Measurements from ENCODE around the gene ZNF398. TPM values are rescaled to one million over a fixed set of nuclear protein-coding genes. Genes with fewer than 3 reads are reported as not detected.

Gene ZNF398
- total and polyA plus RNA-seq, 10 of the 15 experiments (the other 5 are each of a cell fraction or from before 2014, with no cell fraction given), result 2.3 to 15.3 (median 10.0) TPM

DNA sequence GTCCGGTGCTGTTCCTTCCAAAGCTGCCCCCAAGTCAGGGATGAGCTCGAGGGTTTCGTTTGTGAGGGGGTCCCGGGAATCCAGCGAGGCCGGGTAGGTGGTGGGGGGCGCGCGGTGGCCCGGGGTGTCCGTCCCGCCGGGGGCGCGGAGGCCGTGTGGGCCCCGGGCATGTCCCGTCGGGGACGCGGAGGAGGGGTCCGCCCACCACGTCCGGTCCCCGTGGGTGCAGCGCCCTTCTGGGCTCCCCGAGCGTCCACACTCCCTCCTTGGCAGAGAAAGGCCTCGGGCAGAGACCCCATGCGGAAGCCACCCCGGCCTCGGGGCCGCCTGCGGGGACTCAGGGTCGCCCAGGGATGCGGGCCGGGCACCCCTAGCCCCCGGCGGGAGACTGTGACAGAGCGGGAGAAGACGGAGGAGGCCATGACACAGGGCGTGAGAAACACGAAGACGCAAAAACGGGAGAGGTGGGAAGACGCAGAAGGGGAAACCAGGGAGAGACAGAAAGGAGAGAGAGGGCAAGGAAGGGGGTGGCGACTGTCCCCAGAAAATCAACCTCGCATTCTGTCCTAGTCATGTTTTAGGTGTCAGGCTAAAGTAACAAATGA lies 20.5 kb upstream of the ZNF398 start:
- BruUV-seq (replicated peaks), result TSS peak; percentile 70
- Histone ChIP-seq H3K4me1 (ENCODE audit: control insufficient read depth, insufficient read depth, low read length) (no peaks in the 10 kb centered on the region), H3K4me2 (ENCODE audit: control insufficient read depth, insufficient read depth) (peak overlapping the region; percentile 71), H3K79me2 (ENCODE audit: control insufficient read depth, insufficient read depth, low read length) (peaks cover 34% of the 10 kb centered on the region), H2AFZ (ENCODE audit: control insufficient read depth, low read depth, low read length) (peak overlapping the region; percentile 94), H3K4me3 (peak overlapping the region; percentile 92), H3K27ac (ENCODE audit: control insufficient read depth, insufficient read depth) (peak overlapping the region; percentile 90), H3K27me3 (replicated peaks in 1 of 2; ENCODE audit: control insufficient read depth in 2 of 2, insufficient read depth in 2 of 2, low read length in 1 of 2) (no peaks in the 10 kb centered on the region), H3K36me3 (ENCODE audit: control insufficient read depth in 2 of 2, insufficient read depth in 2 of 2, low read length in 1 of 2) (peaks cover 0 to 22% of the 10 kb centered on the region in 2 experiments; a peak in 1 of 4 replicates), H4K20me1 (ENCODE audit: control insufficient read depth, insufficient read depth) (no peaks in the 10 kb centered on the region), H3K9me3 (replicated peaks; ENCODE audit: control insufficient read depth, insufficient read depth, low read length) (peaks cover 15% of the 10 kb centered on the region), H3K9ac (ENCODE audit: control insufficient read depth, insufficient read depth, low read length) (peak overlapping the region; percentile 90)
- FAIRE-seq (no peak), ATAC-seq (peak; percentile 81), DNase-seq (ENCODE audit: low read depth, low spot score) (no peak)
- CTCF ChIA-PET, result interaction anchor here (0.5 to 4.1 kb wide), 9 partner anchors 9 to 164 kb away, joined by 3 to 37 read pairs (median 5); partner anchors contain the start of genes ZNF398 and ZNF783
- POLR2A ChIA-PET, result interaction anchor here (1.3 to 3.4 kb wide), 5 partner anchors 12 to 495 kb away, joined by 3 to 31 read pairs (median 3); partner anchors contain the start of genes ZNF398 and ZNF783
- SMC1A ChIA-PET (ENCODE audit: uncharacterized antibody, unreplicated experiment), result interaction anchor here (1.1 kb wide), 1 partner anchor 17 kb away, joined by 3 read pairs; no protein-coding TSS in a partner anchor
- in situ Hi-C loops (cut with MboI), result no loop called here
- intact Hi-C loops (cut with micrococcal nuclease; ENCODE audit: unreplicated experiment), result loop anchor here (1.0 to 5.0 kb wide), 5 partner anchors 21 to 111 kb away; partner anchors contain the start of genes PDIA4, ZNF212, ZNF282 and ZNF398
- under 1% methylated on average over 30 of the region's 48 CpGs for WGBS (ENCODE audit: insufficient coverage, insufficient replicate concordance, low lambda C conversion rate, missing lambda C conversion rate)
- RAD21 ChIA-PET (ENCODE audit: unreplicated experiment), result interaction anchor here (1.3 to 3.1 kb wide), 4 partner anchors 17 to 158 kb away, joined by 3 to 20 read pairs (median 4); partner anchors contain the start of genes ZNF282 and ZNF398
- TF ChIP-seq KLF5 (IDR thresholded peaks at IDR 0.05; ENCODE audit: partially characterized antibody) (peak; percentile 37), RCOR1 (conservative IDR thresholded peaks at IDR 0.05; ENCODE audit: low read depth, low read length) (0 out of 2 replicates have a peak, but pooled peaks have one; percentile 8), ZBED1 (IDR thresholded peaks at IDR 0.05; ENCODE audit: borderline replicate concordance) (0 out of 2 replicates have a peak, but pooled peaks have one; percentile 22), IKZF1 (conservative IDR thresholded peaks at IDR 0.05) (peak; percentile 79), EED (IDR thresholded peaks at IDR 0.05; ENCODE audit: low read depth) (0 out of 2 replicates have a peak, but pooled peaks have one; percentile 31), MYB (IDR thresholded peaks at IDR 0.05; ENCODE audit: borderline replicate concordance, low read depth, low read length) (no peak), SMAD5 (IDR thresholded peaks at IDR 0.05; ENCODE audit: low read depth) (0 out of 2 replicates have a peak, but pooled peaks have one; percentile 31), TBL1XR1 (IDR thresholded peaks at IDR 0.05; ENCODE audit: low read depth, low read length) (0 out of 2 replicates have a peak, but pooled peaks have one; percentile 45), MEF2B (IDR thresholded peaks at IDR 0.05; ENCODE audit: partially characterized antibody, poor library complexity, severe bottlenecking) (peak; percentile 27), GATAD2B (conservative IDR thresholded peaks at IDR 0.05; ENCODE audit: low read depth) (peak; percentile 58; the same call in 1 of the 2 replicates), LARP7 (IDR thresholded peaks at IDR 0.05) (0 out of 2 replicates have a peak, but pooled peaks have one; percentile 30), BACH1 (IDR thresholded peaks at IDR 0.05; ENCODE audit: borderline replicate concordance) (peak; percentile 86), MEF2A (IDR thresholded peaks at IDR 0.05; ENCODE audit: insufficient read depth, low read depth, low read length) (no peak), NBN (IDR thresholded peaks at IDR 0.05) (peak; percentile 3; the same call in 1 of the 2 replicates), SIN3A (IDR thresholded peaks at IDR 0.05; ENCODE audit: low read depth, low read length) (0 out of 2 replicates have a peak, but pooled peaks have one; percentile 20), IRF4 (IDR thresholded peaks at IDR 0.05; ENCODE audit: low read depth, low read length) (0 out of 2 replicates have a peak, but pooled peaks have one; percentile 33), TCF3 (IDR thresholded peaks at IDR 0.05; ENCODE audit: borderline replicate concordance, insufficient read depth, low read depth, low read length) (0 out of 2 replicates have a peak, but pooled peaks have one; percentile 48), CREM (IDR thresholded peaks at IDR 0.05; ENCODE audit: low read depth) (peak; percentile 18; the same call in 1 of the 2 replicates), YY1 (IDR thresholded peaks at IDR 0.05; ENCODE audit: low read depth, low read length) (peak; percentile 57; the same call in 1 of the 2 replicates), IKZF2 (IDR thresholded peaks at IDR 0.05) (0 out of 4 replicates have a peak, but pooled peaks of 1 of the 2 experiments have one; percentile 28), EGR1 (IDR thresholded peaks at IDR 0.05; ENCODE audit: borderline replicate concordance in 1 of 2, low read depth in 2 of 2, low read length in 2 of 2) (peak in 1 of 2 experiments; percentile 86; a peak in 2 of 3 replicates)
- TF ChIP-seq, protein P1, sequence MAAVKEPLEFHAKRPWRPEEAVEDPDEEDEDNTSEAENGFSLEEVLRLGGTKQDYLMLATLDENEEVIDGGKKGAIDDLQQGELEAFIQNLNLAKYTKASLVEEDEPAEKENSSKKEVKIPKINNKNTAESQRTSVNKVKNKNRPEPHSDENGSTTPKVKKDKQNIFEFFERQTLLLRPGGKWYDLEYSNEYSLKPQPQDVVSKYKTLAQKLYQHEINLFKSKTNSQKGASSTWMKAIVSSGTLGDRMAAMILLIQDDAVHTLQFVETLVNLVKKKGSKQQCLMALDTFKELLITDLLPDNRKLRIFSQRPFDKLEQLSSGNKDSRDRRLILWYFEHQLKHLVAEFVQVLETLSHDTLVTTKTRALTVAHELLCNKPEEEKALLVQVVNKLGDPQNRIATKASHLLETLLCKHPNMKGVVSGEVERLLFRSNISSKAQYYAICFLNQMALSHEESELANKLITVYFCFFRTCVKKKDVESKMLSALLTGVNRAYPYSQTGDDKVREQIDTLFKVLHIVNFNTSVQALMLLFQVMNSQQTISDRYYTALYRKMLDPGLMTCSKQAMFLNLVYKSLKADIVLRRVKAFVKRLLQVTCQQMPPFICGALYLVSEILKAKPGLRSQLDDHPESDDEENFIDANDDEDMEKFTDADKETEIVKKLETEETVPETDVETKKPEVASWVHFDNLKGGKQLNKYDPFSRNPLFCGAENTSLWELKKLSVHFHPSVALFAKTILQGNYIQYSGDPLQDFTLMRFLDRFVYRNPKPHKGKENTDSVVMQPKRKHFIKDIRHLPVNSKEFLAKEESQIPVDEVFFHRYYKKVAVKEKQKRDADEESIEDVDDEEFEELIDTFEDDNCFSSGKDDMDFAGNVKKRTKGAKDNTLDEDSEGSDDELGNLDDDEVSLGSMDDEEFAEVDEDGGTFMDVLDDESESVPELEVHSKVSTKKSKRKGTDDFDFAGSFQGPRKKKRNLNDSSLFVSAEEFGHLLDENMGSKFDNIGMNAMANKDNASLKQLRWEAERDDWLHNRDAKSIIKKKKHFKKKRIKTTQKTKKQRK (IDR thresholded peaks at IDR 0.05; ENCODE audit: low read depth, low read length), result no peak
